ENCODE measurements around the gene CD74. TPM values are rescaled to one million over a fixed set of nuclear protein-coding genes. Genes with fewer than 3 reads are reported as not detected.

CD74 gene
- polyA plus RNA-seq, 2 of the 4 experiments (the other 2 are of a cell fraction) = not detected

DNA sequence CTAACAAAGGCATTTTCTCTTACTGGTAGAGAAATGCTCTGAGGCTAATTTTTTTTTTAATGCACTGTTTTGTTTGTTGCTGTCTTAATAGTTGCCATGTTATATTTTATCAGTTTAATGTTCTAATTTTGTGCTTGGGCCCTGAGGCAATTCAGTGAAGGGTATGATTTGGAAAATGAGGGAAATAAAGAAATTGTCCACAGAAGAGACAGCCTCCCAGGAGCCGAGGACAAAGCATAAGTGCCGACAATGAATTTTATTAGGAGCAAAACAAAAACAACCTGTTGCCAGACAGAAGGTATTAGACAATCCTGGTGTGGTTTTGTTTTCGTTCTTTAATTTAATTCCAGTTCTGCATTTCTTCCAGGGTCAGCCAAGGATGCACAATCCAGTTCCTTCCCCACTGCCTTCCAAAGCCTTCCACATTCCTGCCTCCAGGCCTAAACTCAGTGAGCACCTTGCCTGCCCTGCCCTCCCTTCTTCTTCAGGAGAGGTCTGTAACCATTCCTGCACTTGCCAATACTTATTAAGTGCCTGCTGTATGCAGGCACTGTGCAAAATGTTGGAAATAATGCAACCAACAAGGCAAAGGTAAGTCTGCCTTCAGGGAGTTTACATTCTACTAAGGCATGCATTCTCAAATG lies 59.6 kb downstream of the CD74 start:
- no peak overlapping the region for H3K4me2 ChIP-seq
- no peak for ATAC-seq
- TF ChIP-seq, protein P1, sequence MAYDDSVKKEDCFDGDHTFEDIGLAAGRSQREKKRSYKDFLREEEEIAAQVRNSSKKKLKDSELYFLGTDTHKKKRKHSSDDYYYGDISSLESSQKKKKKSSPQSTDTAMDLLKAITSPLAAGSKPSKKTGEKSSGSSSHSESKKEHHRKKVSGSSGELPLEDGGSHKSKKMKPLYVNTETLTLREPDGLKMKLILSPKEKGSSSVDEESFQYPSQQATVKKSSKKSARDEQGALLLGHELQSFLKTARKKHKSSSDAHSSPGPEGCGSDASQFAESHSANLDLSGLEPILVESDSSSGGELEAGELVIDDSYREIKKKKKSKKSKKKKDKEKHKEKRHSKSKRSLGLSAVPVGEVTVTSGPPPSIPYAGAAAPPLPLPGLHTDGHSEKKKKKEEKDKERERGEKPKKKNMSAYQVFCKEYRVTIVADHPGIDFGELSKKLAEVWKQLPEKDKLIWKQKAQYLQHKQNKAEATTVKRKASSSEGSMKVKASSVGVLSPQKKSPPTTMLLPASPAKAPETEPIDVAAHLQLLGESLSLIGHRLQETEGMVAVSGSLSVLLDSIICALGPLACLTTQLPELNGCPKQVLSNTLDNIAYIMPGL (CRISPR knock-in tag; IDR thresholded peaks at IDR 0.05; ENCODE audit: borderline replicate concordance) = no peak
- TF ChIP-seq RCOR1 (IDR thresholded peaks at IDR 0.05; ENCODE audit: low read depth, low read length) (no peak), FOSL2 (IDR thresholded peaks at IDR 0.05) (no peak), FOSL2 (CRISPR knock-in tag; IDR thresholded peaks at IDR 0.05) (no peak), MAFK (IDR thresholded peaks at IDR 0.05; ENCODE audit: partially characterized antibody) (no peak), CHD2 (IDR thresholded peaks at IDR 0.05; ENCODE audit: low read length, partially characterized antibody) (no peak), RNF2 (IDR thresholded peaks at IDR 0.05; ENCODE audit: borderline replicate concordance, low read depth) (no peak)
- TF ChIP-seq, protein P2, sequence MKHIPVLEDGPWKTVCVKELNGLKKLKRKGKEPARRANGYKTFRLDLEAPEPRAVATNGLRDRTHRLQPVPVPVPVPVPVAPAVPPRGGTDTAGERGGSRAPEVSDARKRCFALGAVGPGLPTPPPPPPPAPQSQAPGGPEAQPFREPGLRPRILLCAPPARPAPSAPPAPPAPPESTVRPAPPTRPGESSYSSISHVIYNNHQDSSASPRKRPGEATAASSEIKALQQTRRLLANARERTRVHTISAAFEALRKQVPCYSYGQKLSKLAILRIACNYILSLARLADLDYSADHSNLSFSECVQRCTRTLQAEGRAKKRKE (CRISPR knock-in tag; IDR thresholded peaks at IDR 0.05; ENCODE audit: low read depth) = no peak
- no peak for DNase-seq (ENCODE audit: low read depth in 1 of 2, low spot score in 1 of 2)
- H3K4me3 ChIP-seq = no peak overlapping the region
- no peaks in the 10 kb centered on the region for H3K9me3 ChIP-seq
- no peak overlapping the region for H3K27ac ChIP-seq
- CTCF ChIA-PET = interaction anchor here (1.0 to 7.1 kb wide), 5 partner anchors 12 to 84 kb away, joined by 3 to 155 read pairs (median 56); partner anchors contain the start of gene ARSI
- 86% methylated on average over 3 of the region's 3 CpGs for WGBS (ENCODE audit: missing lambda C conversion rate)
- no peak for FAIRE-seq
- POLR2A ChIA-PET = no interaction called here
- peaks cover 29% of the 10 kb centered on the region for H3K4me1 ChIP-seq

DNA sequence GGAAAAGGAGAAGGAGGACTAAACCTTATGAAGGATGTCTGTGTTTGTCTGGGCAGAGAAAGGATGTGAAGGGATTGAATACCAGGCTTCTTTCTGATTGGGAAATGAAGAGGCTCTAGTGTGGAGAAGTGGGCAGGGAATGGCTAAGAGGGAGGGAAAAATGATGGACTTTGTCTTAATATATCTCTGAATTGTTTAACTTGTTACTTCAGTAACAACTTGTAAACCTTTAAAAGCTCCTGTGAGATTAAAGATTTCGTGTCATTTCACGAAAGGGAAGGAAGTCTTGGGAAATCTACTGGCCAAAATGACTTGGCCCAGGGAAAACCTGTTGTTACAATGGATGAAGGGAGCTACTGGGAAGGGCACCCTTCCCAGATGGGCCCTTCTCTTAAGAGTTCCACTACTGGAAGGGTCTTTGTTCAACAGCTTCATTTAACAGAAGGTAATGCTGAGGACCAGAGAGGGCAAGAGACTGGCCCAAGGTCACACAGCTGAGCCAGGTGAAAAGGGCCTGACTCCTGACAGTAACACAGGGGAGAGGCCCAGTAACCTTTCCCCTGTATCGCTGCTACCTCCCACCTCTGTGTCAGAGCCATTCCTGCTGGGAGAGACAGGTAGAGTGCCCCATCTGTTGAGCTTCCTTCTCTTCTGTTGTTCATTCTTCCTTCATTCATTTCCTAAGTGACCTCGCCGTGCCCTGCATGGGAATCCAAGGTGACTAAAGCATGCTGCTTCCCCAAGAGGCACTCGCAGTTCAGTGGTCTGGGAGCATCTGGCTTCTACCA lies 60.3 kb downstream of the CD74 start:
- peaks cover 29% of the 10 kb centered on the region for H3K4me1 ChIP-seq
- DNase-seq (ENCODE audit: low read depth in 1 of 2, low spot score in 1 of 2) = no peak
- ChIA-PET POLR2A (no interaction called here), CTCF (interaction anchor here (1.0 to 7.1 kb wide), 14 partner anchors 9 to 216 kb away, joined by 3 to 155 read pairs (median 20); partner anchors contain the start of genes ARSI and CAMK2A)
- TF ChIP-seq ZFP36 (IDR thresholded peaks at IDR 0.05; ENCODE audit: borderline replicate concordance, partially characterized antibody) = peak; percentile 64
- no peak for TF ChIP-seq KDM1A (IDR thresholded peaks at IDR 0.05; ENCODE audit: low read depth)
- no peaks in the 10 kb centered on the region for H3K9me3 ChIP-seq
- H3K4me3 ChIP-seq = no peak overlapping the region
- no peak for FAIRE-seq
- H3K27ac ChIP-seq = no peak overlapping the region
- no peak for ATAC-seq
- 71% methylated on average over 6 of the region's 6 CpGs for WGBS (ENCODE audit: missing lambda C conversion rate)
- H3K4me2 ChIP-seq = no peak overlapping the region

Other genes starting within 250 kb of the CD74 start
- not detected in 2 replicates for gene CDX1, start 246.1 kb downstream of the CD74 start, polyA plus RNA-seq (2011; rRNA removed)
- not detected in 3 replicates for gene CDX1, start 246.1 kb downstream of the CD74 start, polyA plus RNA-seq (2017; fragmentation: RNase III; extraction: RNeasy Plus Mini Kit Qiagen cat#74134 plus additional on column Dnase treatment)
- gene SLC6A7, start 222.8 kb downstream of the CD74 start, polyA plus RNA-seq (2011; rRNA removed) = not detected in 2 replicates
- gene SLC6A7, start 222.8 kb downstream of the CD74 start, polyA plus RNA-seq (2017; fragmentation: RNase III; extraction: RNeasy Plus Mini Kit Qiagen cat#74134 plus additional on column Dnase treatment) = not detected in 3 replicates
- 0.09 and 0.19 TPM in 2 replicates for gene CAMK2A, start 123.1 kb downstream of the CD74 start, polyA plus RNA-seq (2011; rRNA removed)
- 0.67 to 1.6 TPM (median 0.93 TPM) in 3 replicates for gene CAMK2A, start 123.1 kb downstream of the CD74 start, polyA plus RNA-seq (2017; fragmentation: RNase III; extraction: RNeasy Plus Mini Kit Qiagen cat#74134 plus additional on column Dnase treatment)
- gene ARSI, start 110.0 kb downstream of the CD74 start, polyA plus RNA-seq (2011; rRNA removed) = 2.9 and 3.2 TPM in 2 replicates
- gene ARSI, start 110.0 kb downstream of the CD74 start, polyA plus RNA-seq (2017; fragmentation: RNase III; extraction: RNeasy Plus Mini Kit Qiagen cat#74134 plus additional on column Dnase treatment) = 17.4 to 24.1 TPM (median 22.0 TPM) in 3 replicates
- gene TCOF1, start 55.2 kb downstream of the CD74 start, polyA plus RNA-seq (2011; rRNA removed) = 17.5 and 20.9 TPM in 2 replicates
- 44.2 to 50.7 TPM (median 47.1 TPM) in 3 replicates for gene TCOF1, start 55.2 kb downstream of the CD74 start, polyA plus RNA-seq (2017; fragmentation: RNase III; extraction: RNeasy Plus Mini Kit Qiagen cat#74134 plus additional on column Dnase treatment)
- gene RPS14, start 36.8 kb upstream of the CD74 start, polyA plus RNA-seq (2011; rRNA removed) = 3,799 and 4,312 TPM in 2 replicates
- gene RPS14, start 36.8 kb upstream of the CD74 start, polyA plus RNA-seq (2017; fragmentation: RNase III; extraction: RNeasy Plus Mini Kit Qiagen cat#74134 plus additional on column Dnase treatment) = 3,127 to 3,794 TPM (median 3,716 TPM) in 3 replicates
- gene NDST1, start 95.2 kb upstream of the CD74 start, polyA plus RNA-seq (2011; rRNA removed) = 24.4 and 27.7 TPM in 2 replicates
- gene NDST1, start 95.2 kb upstream of the CD74 start, polyA plus RNA-seq (2017; fragmentation: RNase III; extraction: RNeasy Plus Mini Kit Qiagen cat#74134 plus additional on column Dnase treatment) = 50.8 to 59.7 TPM (median 55.8 TPM) in 3 replicates
- 13.7 and 20.7 TPM in 2 replicates for gene SYNPO, start 227.8 kb upstream of the CD74 start, polyA plus RNA-seq (2011; rRNA removed)
- 33.9 to 43.8 TPM (median 37.1 TPM) in 3 replicates for gene SYNPO, start 227.8 kb upstream of the CD74 start, polyA plus RNA-seq (2017; fragmentation: RNase III; extraction: RNeasy Plus Mini Kit Qiagen cat#74134 plus additional on column Dnase treatment)
- 0.06 and 0.13 TPM in 2 replicates for gene MYOZ3, start 248.3 kb upstream of the CD74 start, polyA plus RNA-seq (2011; rRNA removed)
- gene MYOZ3, start 248.3 kb upstream of the CD74 start, polyA plus RNA-seq (2017; fragmentation: RNase III; extraction: RNeasy Plus Mini Kit Qiagen cat#74134 plus additional on column Dnase treatment) = 0.07 to 0.12 TPM (median 0.09 TPM) in 3 replicates

All from A549 (cell line).